BLaER1 (cell line): Measurements from ENCODE around the gene MMP21.

Source experiments
- H3K27ac ChIP-seq: shearing (Covaris generic); formaldehyde crosslinking; 2 replicates; pipeline ENCODE4 v1.8.1; 2022
- H3K27me3 ChIP-seq: shearing (Covaris generic); formaldehyde crosslinking; 2 replicates; pipeline ENCODE4 v1.8.1; 2022
- H3K36me3 ChIP-seq: shearing (Covaris generic); formaldehyde crosslinking; 2 replicates; pipeline ENCODE4 v1.8.1; 2022
- H3K4me1 ChIP-seq: shearing (Covaris generic); formaldehyde crosslinking; 2 replicates; pipeline ENCODE4 v1.8.1; 2022
- H3K4me2 ChIP-seq: shearing (Covaris generic); formaldehyde crosslinking; 2 replicates; pipeline ENCODE4 v1.8.1; 2022
- H3K4me3 ChIP-seq: shearing (Covaris generic); formaldehyde crosslinking; 2 replicates; pipeline ENCODE4 v1.8.1; 2022
- H3K9ac ChIP-seq: shearing (Covaris generic); formaldehyde crosslinking; 2 replicates; pipeline ENCODE4 v1.8.1; 2022
- H3K9me3 ChIP-seq: shearing (Covaris generic); formaldehyde crosslinking; 2 replicates; pipeline ENCODE4 v1.8.1; 2022
- H4K20me1 ChIP-seq: shearing (Covaris generic); formaldehyde crosslinking; 2 replicates; pipeline ENCODE4 v1.8.1; 2022
- Cebpa-rat ChIP-seq: shearing (Covaris generic); IDR thresholded peaks from 2 replicates; pipeline ENCODE4 v1.8.1; 2022

MMP21 gene

DNA sequence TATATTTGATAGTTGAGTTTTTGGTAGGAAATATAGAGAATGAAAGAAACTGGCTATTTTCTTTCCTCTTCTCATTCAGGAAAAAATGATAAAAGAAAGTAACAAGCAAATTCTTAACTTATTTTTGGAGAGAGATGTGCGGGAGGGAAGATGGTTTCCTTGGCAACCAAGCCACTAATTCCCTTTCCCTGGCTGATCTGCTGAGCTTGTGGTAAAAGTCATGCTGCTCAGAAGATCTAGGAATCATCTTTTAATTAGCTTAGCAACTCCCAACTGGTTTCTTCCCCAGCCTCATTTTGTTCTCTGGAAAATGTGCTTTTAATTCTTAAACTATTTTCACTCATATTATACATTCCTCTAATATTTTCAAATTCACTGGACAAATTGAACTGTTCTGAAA, 35.6 kb upstream of the MMP21 start:
- Histone ChIP-seq H4K20me1 (no peaks in the 10 kb centered on the region), H3K4me2 (peak overlapping the region; percentile 34; the same call in 1 of the 2 replicates), H3K4me1 (peaks cover 12% of the 10 kb centered on the region), H3K36me3 (peaks cover 79% of the 10 kb centered on the region), H3K9ac (no peak overlapping the region), H3K4me3 (no peak overlapping the region), H3K27me3 (no peaks in the 10 kb centered on the region), H3K9me3 (0 out of 2 replicates have a peak, but pooled peaks cover 6% of the 10 kb centered on the region), H3K27ac (no peak overlapping the region)
- TF ChIP-seq Cebpa-rat = no peak

- no peak for TF ChIP-seq Cebpa-rat
- no peak overlapping the region for H3K27ac ChIP-seq
Measured at GRCh38 chr10:125808047-125808446, 32.4 kb upstream of the MMP21 start.

DNA sequence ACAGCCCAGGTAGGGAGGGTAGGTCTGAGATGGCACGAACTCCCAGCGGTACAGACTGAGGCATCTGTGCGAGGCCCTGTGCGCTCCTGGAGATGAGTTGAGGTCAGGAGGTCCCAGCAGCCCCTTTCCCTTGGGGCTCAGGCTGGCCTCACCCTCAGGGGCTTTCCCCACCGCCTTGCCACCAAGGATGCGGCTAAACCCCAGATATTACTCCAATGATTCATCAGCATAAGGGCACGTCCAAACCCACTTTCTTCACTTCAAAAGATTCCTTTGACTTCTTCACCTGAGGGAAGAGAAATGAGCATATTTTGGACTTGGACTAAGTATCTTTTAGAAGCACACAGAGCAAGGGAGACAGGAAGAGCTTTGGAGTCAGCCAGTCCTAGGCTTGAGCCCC, 27.1 kb upstream of the MMP21 start:
- Histone ChIP-seq H3K4me1 (peaks cover 48% of the 10 kb centered on the region), H3K27me3 (no peaks in the 10 kb centered on the region), H3K4me3 (no peak overlapping the region), H3K36me3 (peaks cover 74% of the 10 kb centered on the region), H3K4me2 (peak overlapping the region; percentile 75), H3K9ac (no peak overlapping the region), H4K20me1 (no peaks in the 10 kb centered on the region), H3K9me3 (peaks cover 10% of the 10 kb centered on the region; the same call in 1 of the 2 replicates), H3K27ac (peak overlapping the region; percentile 14; the same call in 1 of the 2 replicates)
- no peak for TF ChIP-seq Cebpa-rat

More at GRCh38 chr10:125808047-125808446, 32.4 kb upstream of the MMP21 start:
- Histone ChIP-seq H3K36me3 (peaks cover 79% of the 10 kb centered on the region), H3K4me2 (no peak overlapping the region), H3K4me1 (peaks cover 20% of the 10 kb centered on the region), H3K9ac (no peak overlapping the region), H3K9me3 (0 out of 2 replicates have a peak, but pooled peaks cover 6% of the 10 kb centered on the region), H3K27me3 (no peaks in the 10 kb centered on the region), H3K4me3 (no peak overlapping the region), H4K20me1 (no peaks in the 10 kb centered on the region)

- H3K9ac ChIP-seq = no peak overlapping the region
- H4K20me1 ChIP-seq = no peaks in the 10 kb centered on the region
- peaks cover 74% of the 10 kb centered on the region for H3K36me3 ChIP-seq
- no peak for TF ChIP-seq Cebpa-rat
- peak overlapping the region; percentile 75 for H3K4me2 ChIP-seq
- H3K9me3 ChIP-seq = peaks cover 10% of the 10 kb centered on the region; the same call in 1 of the 2 replicates
- no peak overlapping the region for H3K4me3 ChIP-seq
- peaks cover 48% of the 10 kb centered on the region for H3K4me1 ChIP-seq
- peak overlapping the region; percentile 14 for H3K27ac ChIP-seq
- H3K27me3 ChIP-seq = no peaks in the 10 kb centered on the region
Measured at GRCh38 chr10:125802131-125802530, 26.5 kb upstream of the MMP21 start.

DNA sequence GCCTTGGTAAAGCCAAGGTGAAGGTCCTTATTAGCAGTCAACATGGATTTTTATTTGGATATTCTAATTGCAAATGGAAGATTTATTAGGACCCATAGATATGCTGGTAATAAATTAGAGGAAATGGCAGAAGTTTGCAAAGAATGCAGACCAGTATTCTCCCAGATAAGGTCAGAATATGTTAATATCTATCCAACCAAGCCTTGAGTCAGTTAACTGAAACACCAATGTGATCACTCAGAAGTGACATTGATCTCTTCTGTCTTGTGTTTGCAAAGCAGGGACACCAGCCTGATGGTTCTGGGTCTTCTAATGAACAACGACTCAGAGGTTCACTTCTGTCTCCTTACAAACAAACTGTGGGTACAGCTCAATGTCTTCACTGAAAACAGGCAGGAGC, 26.0 kb upstream of the MMP21 start:
- Histone ChIP-seq H3K9ac (no peak overlapping the region), H3K27ac (no peak overlapping the region), H4K20me1 (no peaks in the 10 kb centered on the region), H3K36me3 (peaks cover 74% of the 10 kb centered on the region), H3K4me1 (peaks cover 49% of the 10 kb centered on the region), H3K27me3 (no peaks in the 10 kb centered on the region), H3K4me3 (no peak overlapping the region), H3K4me2 (peak overlapping the region; percentile 75), H3K9me3 (peaks cover 10% of the 10 kb centered on the region; the same call in 1 of the 2 replicates)
- no peak for TF ChIP-seq Cebpa-rat

GRCh38 chr10:125799451-125800182, 24.0 kb upstream of the MMP21 start:
- TF ChIP-seq Cebpa-rat = no peak
- Histone ChIP-seq H4K20me1 (0 out of 2 replicates have a peak, but pooled peaks cover 5% of the 10 kb centered on the region), H3K27ac (no peak overlapping the region), H3K27me3 (no peaks in the 10 kb centered on the region), H3K36me3 (peaks cover 72% of the 10 kb centered on the region), H3K4me2 (peak overlapping the region; percentile 57), H3K9ac (no peak overlapping the region), H3K4me3 (no peak overlapping the region), H3K9me3 (peaks cover 10% of the 10 kb centered on the region; the same call in 1 of the 2 replicates), H3K4me1 (peaks cover 66% of the 10 kb centered on the region)

DNA sequence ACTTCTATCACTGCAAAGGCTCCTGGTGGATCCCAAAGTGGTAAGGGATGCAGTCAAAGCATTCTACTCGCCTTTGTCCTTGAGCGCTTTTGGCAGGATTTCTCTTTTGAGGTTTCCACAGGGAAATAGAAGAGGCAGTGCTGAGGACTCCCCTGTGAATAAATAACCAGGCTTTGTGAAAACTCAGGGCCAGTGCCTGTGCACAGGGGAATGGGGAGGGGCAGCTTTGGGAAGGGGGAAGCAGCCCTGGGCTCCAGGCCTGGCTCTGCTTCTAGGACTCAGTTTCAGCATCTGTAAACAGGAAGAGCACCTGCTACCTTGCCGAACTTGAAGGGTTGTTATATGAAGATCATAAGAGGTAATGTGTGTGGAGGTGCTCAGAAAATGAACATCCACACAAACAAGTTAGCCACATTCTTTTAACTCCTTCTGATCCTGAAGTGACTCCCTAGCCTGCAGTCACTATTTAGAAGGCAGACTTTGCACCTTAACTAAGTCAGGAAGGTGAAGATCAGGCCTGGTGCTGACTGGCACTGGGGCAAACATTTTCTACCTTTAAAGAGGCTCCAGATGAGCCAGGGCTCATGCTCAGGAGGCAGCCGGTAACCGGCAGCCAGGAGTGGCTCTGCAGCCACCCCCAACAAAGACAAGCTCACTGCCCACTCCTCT, 22.5 kb upstream of the MMP21 start:
- Histone ChIP-seq H3K9me3 (peaks cover 10% of the 10 kb centered on the region; the same call in 1 of the 2 replicates), H3K27me3 (no peaks in the 10 kb centered on the region), H3K4me2 (no peak overlapping the region), H3K4me3 (no peak overlapping the region), H4K20me1 (0 out of 2 replicates have a peak, but pooled peaks cover 5% of the 10 kb centered on the region), H3K9ac (no peak overlapping the region), H3K27ac (no peak overlapping the region), H3K4me1 (peaks cover 59% of the 10 kb centered on the region), H3K36me3 (peaks cover 71% of the 10 kb centered on the region)
- no peak for TF ChIP-seq Cebpa-rat

- no peak overlapping the region for H3K27ac ChIP-seq
- peaks cover 52% of the 10 kb centered on the region for H3K4me1 ChIP-seq
- H3K4me3 ChIP-seq = no peak overlapping the region
- TF ChIP-seq Cebpa-rat = no peak
- H4K20me1 ChIP-seq = 0 out of 2 replicates have a peak, but pooled peaks cover 5% of the 10 kb centered on the region
- H3K27me3 ChIP-seq = no peaks in the 10 kb centered on the region
- peaks cover 77% of the 10 kb centered on the region for H3K36me3 ChIP-seq
- no peak overlapping the region for H3K9ac ChIP-seq
- H3K9me3 ChIP-seq = peaks cover 10% of the 10 kb centered on the region; the same call in 1 of the 2 replicates
- no peak overlapping the region for H3K4me2 ChIP-seq
Measured at GRCh38 chr10:125797424-125797823, 21.8 kb upstream of the MMP21 start.

GRCh38 chr10:125795637-125796190, 20.1 kb upstream of the MMP21 start:
- Histone ChIP-seq H3K27ac (peak overlapping the region; percentile 51), H4K20me1 (0 out of 2 replicates have a peak, but pooled peaks cover 5% of the 10 kb centered on the region), H3K9ac (no peak overlapping the region; the same call in 1 of the 2 replicates), H3K4me1 (peaks cover 40% of the 10 kb centered on the region), H3K4me3 (no peak overlapping the region), H3K27me3 (no peaks in the 10 kb centered on the region), H3K4me2 (peak overlapping the region; percentile 49), H3K36me3 (peaks cover 83% of the 10 kb centered on the region), H3K9me3 (peaks cover 6% of the 10 kb centered on the region; the same call in 1 of the 2 replicates)
- TF ChIP-seq Cebpa-rat = no peak
